PC-9 (cell line): ENCODE results near the gene HBZ.

Experiments used
- CTCF ChIP-seq: fragments of 200-600 bp; sonication (generic); conservative IDR thresholded peaks from 2 replicates; pipeline ENCODE4 v1.6.1; 2017; ENCODE audit warnings: mixed run types, antibody characterized with exemption, mild to moderate bottlenecking, moderate library complexity
- EZH2 ChIP-seq: fragments of 200-600 bp; sonication (generic); IDR thresholded peaks from 2 replicates; pipeline ENCODE4 v1.8.0; 2017; ENCODE audit warnings: antibody characterized with exemption, low read depth

- TF ChIP-seq CTCF, result no peak
- no peak for TF ChIP-seq EZH2
Measured at GRCh38 chr16:104928-105327, 47.5 kb upstream of the HBZ start.
